ENCODE results near the gene TCN2.

GRCh38 chr22:30640361-30640760 lies 33.4 kb downstream of the TCN2 start:
- TF ChIP-seq CTCF (IDR thresholded peaks at IDR 0.05) (no peak), EZH2 (IDR thresholded peaks at IDR 0.05) (no peak), EZH2phosphoT487 (IDR thresholded peaks at IDR 0.05) (no peak)

Measured in neural progenitor cell (in vitro differentiated cells).